Progenitor cell of endocrine pancreas (in vitro differentiated cells): ENCODE measurements around the gene SETDB1. TPM values are rescaled to one million over a fixed set of nuclear protein-coding genes. Genes with fewer than 3 reads are reported as not detected.

ENCODE experiments used
- DNase-seq: peaks from one replicate; pipeline ENCODE4 v3.0.0; 2021; ENCODE audit warnings: low spot score; ENCODE audit not compliant: unreplicated experiment
- H3K27ac Mint-ChIP-seq: 2 replicates; pipeline ENCODE4 v1.8.0; 2021; ENCODE audit warnings: mild to moderate bottlenecking, moderate library complexity, mixed read lengths
- H3K27me3 Mint-ChIP-seq: 2 replicates; pipeline ENCODE4 v1.8.0; 2021; ENCODE audit warnings: mixed read lengths
- H3K36me3 Mint-ChIP-seq: 2 replicates; pipeline ENCODE4 v1.8.0; 2022; ENCODE audit warnings: mixed read lengths; ENCODE audit not compliant: insufficient read depth
- H3K4me1 Mint-ChIP-seq: 2 replicates; pipeline ENCODE4 v1.8.0; 2021; ENCODE audit warnings: low read depth, mixed read lengths
- H3K4me3 Mint-ChIP-seq: 2 replicates; pipeline ENCODE4 v1.8.0; 2021; ENCODE audit warnings: low read depth, mild to moderate bottlenecking, moderate library complexity, mixed read lengths
- H3K9me3 Mint-ChIP-seq: 2 replicates; pipeline ENCODE4 v1.8.0; 2021; ENCODE audit warnings: low read depth, mixed read lengths
- total RNA-seq: library from RNA; stranded (reverse); gene quantifications from 2 replicates; pipeline ENCODE4 v1.2.1, GENCODE V29; 2021
- TF ChIP-seq, protein P1 (sequence below): fragments of 200-600 bp; sonication (generic); IDR thresholded peaks from one replicate; pipeline ENCODE4 v1.5.0; 2021; ENCODE audit warnings: antibody characterized with exemption, mild to moderate bottlenecking; ENCODE audit not compliant: unreplicated experiment

The SETDB1 gene
- total RNA-seq, 1 donor from 2014 or later = 110 TPM

DNA sequence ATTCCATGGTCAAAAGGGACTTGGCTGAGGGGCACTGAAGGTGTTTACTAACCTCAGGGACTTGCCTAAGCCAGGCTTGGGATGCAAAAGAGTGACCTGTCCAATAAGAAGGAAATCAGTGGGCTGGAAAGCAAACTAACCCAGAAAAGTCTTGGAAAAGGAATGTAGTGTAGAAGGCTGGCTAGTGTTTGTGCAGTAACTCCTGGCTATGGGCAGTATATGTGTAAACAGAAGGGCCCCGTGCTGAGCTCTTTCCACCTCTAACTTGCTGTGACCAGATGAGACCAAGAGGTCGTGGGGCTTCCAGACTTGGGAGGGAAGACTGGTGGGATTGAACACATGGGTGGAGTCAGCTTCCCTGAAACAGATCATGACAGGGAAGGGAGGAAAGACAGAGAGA, 76.4 kb downstream of the SETDB1 start:
- Mint-ChIP-seq H3K9me3 (no peaks in the 10 kb centered on the region), H3K27ac (peak overlapping the region; percentile 87), H3K27me3 (no peaks in the 10 kb centered on the region), H3K36me3 (peaks cover 10% of the 10 kb centered on the region), H3K4me1 (peaks cover 39% of the 10 kb centered on the region), H3K4me3 (no peak overlapping the region)
- no peak for DNase-seq
- TF ChIP-seq, protein P1, sequence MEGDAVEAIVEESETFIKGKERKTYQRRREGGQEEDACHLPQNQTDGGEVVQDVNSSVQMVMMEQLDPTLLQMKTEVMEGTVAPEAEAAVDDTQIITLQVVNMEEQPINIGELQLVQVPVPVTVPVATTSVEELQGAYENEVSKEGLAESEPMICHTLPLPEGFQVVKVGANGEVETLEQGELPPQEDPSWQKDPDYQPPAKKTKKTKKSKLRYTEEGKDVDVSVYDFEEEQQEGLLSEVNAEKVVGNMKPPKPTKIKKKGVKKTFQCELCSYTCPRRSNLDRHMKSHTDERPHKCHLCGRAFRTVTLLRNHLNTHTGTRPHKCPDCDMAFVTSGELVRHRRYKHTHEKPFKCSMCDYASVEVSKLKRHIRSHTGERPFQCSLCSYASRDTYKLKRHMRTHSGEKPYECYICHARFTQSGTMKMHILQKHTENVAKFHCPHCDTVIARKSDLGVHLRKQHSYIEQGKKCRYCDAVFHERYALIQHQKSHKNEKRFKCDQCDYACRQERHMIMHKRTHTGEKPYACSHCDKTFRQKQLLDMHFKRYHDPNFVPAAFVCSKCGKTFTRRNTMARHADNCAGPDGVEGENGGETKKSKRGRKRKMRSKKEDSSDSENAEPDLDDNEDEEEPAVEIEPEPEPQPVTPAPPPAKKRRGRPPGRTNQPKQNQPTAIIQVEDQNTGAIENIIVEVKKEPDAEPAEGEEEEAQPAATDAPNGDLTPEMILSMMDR = no peak

DNA sequence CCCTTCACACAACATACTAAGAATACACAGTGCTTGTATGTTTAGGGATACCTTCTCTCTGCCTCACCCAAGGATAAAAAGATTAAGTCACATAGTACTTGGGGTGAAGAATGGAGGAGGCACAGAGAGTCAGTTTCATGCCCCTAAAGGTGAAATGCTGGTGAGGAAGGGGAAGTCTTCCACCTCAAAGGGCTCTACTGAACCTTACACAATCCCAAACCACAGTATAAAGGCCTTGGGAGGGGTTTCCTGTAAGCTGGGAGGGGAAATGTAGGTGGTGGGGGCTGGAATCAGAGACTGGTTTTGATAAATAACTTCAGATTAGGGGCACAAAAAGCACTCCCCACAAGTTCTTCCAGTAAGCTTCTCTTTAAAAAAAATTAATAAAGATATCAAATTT, 77.0 kb downstream of the SETDB1 start:
- TF ChIP-seq, protein P1 = no peak
- H3K4me3 Mint-ChIP-seq = no peak overlapping the region
- no peaks in the 10 kb centered on the region for H3K27me3 Mint-ChIP-seq
- H3K4me1 Mint-ChIP-seq = peaks cover 42% of the 10 kb centered on the region
- DNase-seq = no peak
- no peaks in the 10 kb centered on the region for H3K9me3 Mint-ChIP-seq
- H3K36me3 Mint-ChIP-seq = peaks cover 10% of the 10 kb centered on the region
- no peak overlapping the region for H3K27ac Mint-ChIP-seq

DNA sequence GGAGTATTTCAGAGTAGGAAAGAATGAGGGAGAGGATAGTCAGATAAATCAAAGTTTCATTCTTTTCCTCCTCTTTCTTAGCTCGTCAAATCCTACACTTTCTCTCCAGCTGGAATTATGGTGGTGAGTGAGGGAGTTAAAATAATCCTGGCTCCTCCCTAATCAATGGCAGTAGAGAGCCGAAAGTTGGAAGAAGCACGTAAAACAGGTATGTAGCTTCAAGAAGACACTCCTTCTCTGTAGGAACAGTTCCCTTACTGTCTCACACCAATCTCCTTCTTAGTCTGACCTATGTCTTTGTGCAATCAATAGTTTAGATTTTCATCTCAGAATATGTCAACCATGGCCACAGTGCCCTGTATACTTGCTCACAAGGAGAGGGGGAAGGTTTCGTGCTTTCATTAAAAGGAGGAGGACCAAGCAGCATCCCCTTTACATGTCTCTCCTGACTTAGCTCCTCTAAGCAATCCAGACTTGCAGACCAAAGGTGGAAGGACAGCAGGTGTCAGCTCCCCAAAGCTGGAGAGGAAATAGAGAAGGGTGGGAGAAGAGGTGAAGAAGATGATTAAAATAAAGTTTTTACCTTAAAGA, 79.7 kb downstream of the SETDB1 start:
- TF ChIP-seq, protein P1 = no peak
- Mint-ChIP-seq H3K27me3 (no peaks in the 10 kb centered on the region), H3K9me3 (no peaks in the 10 kb centered on the region), H3K4me1 (peaks cover 50% of the 10 kb centered on the region), H3K36me3 (peaks cover 7% of the 10 kb centered on the region), H3K27ac (peak overlapping the region; percentile 99), H3K4me3 (peak overlapping the region; percentile 91)
- no peak for DNase-seq

DNA sequence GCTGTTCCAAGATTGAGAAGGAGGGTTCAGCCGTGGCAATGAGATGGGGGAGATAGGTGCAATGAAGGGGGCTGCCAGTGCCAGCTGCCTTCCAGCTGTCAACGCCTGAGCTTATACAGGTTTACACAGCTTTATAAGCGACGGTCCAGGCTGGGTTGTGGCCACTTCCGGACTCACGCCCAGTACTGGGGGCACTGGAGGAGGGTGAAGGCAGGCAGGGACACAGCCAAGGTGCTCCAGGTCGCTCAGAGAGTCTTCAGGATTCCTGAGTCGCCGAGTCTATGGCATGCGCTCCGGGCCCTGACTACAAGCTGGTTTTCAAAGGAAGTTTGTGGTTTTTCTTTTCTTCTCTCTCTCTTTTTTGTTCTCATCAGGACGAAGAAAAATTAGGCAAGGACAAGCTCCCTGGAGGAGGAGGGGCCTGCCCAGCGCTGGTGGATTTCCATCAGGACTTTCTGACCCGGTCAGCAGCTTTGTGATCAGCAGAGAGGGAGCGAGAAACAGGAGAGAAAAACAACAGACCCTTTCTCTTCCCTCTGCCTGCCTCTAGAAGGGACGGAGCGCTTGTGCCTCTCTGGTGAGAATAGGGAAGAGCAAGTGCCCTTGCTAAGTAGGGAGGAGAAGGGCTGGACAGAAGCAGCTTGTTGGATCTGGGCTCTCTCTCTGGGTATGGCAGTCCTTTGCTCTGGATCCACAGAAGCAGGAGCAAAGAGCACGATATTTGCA, 80.3 kb downstream of the SETDB1 start, which contains the start of gene MINDY1:
TSS of gene MINDY1 (minus strand) at position 576 of the 726 bp plus-strand sequence. CDS start 4,285 bp downstream, outside the sequence.
- Mint-ChIP-seq H3K36me3 (peaks cover 7% of the 10 kb centered on the region), H3K4me3 (peak within 1 kb of the TSS; percentile 91), H3K27me3 (no peaks in the 10 kb centered on the region), H3K27ac (peak within 1 kb of the TSS; percentile 99), H3K9me3 (no peaks in the 10 kb centered on the region), H3K4me1 (peaks cover 54% of the 10 kb centered on the region)
- TF ChIP-seq, protein P1 = peak; percentile 57
- DNase-seq = peak; percentile 41

DNA sequence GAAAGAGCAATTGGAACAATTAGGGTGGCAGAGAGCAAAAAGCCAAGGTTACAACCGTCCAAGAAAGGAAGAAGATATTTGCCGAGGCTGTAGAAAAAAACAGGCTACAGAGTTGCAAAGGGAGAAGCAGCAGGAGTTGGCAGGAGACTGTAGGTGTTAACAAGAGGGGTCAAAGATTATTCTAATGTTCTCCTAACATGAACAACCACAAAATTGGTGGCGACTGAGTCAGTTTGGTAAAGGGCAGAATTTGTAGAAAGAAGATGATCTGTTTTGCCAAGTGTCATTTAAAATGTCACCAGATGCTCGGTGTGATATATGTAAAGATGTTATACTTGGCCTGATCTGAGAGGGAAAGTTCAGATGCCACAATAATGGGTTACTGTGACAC, 81.7 kb downstream of the SETDB1 start:
- Mint-ChIP-seq H3K4me1 (peaks cover 54% of the 10 kb centered on the region), H3K4me3 (peak overlapping the region; percentile 89), H3K27ac (peak overlapping the region; percentile 99), H3K27me3 (no peaks in the 10 kb centered on the region), H3K36me3 (no peaks in the 10 kb centered on the region), H3K9me3 (no peaks in the 10 kb centered on the region)
- TF ChIP-seq, protein P1 = no peak
- no peak for DNase-seq
